SH-SY5Y (cell line): ENCODE data around the gene ELAPOR1.

ENCODE experiments used
- GATA2 ChIP-seq: IDR thresholded peaks from 2 replicates; pipeline ENCODE4 v1.6.1; 2011; ENCODE audit warnings: mild to moderate bottlenecking, low read depth, low read length
- GATA3 ChIP-seq: IDR thresholded peaks from 2 replicates; pipeline ENCODE4 v1.6.1; 2011; ENCODE audit warnings: low read depth, mild to moderate bottlenecking, low read length, moderate library complexity

GRCh38 chr1:109142260-109142659 lies 28.3 kb downstream of the ELAPOR1 start:
- TF ChIP-seq GATA2 = no peak
- TF ChIP-seq GATA3 = no peak
